Measurements from ENCODE around the gene GDF10. TPM values are rescaled to one million over a fixed set of nuclear protein-coding genes. Genes with fewer than 3 reads are reported as not detected.
A peak's percentile ranks its signal among the peaks of the same experiment; 100 is the strongest.

The GDF10 gene
- total RNA-seq, 1 donor from 2014 or later = 6.5 TPM

- DNase-seq (ENCODE audit: low spot score in 2 of 2) (no peak), FAIRE-seq (no peak)
Observed at GRCh38 chr10:47349516-47349915, 49.5 kb downstream of the GDF10 start.

- no peak for DNase-seq (ENCODE audit: low spot score in 2 of 2)
- FAIRE-seq = no peak
Observed at GRCh38 chr10:47349941-47350371, 50.0 kb downstream of the GDF10 start.

- FAIRE-seq = no peak
- no peak for DNase-seq (ENCODE audit: low spot score in 2 of 2)
Observed at GRCh38 chr10:47350671-47351640, 51.0 kb downstream of the GDF10 start.

- no peak for FAIRE-seq
- DNase-seq (ENCODE audit: low spot score in 2 of 2) = no peak
Observed at GRCh38 chr10:47351899-47352815, 52.2 kb downstream of the GDF10 start.

- FAIRE-seq = no peak
- no peak for DNase-seq (ENCODE audit: low spot score in 2 of 2)
Observed at GRCh38 chr10:47353351-47353750, 53.4 kb downstream of the GDF10 start.

GRCh38 chr10:47354165-47354564 lies 54.2 kb downstream of the GDF10 start:
- no peak for DNase-seq (ENCODE audit: low spot score in 2 of 2)
- no peak for FAIRE-seq

DNA sequence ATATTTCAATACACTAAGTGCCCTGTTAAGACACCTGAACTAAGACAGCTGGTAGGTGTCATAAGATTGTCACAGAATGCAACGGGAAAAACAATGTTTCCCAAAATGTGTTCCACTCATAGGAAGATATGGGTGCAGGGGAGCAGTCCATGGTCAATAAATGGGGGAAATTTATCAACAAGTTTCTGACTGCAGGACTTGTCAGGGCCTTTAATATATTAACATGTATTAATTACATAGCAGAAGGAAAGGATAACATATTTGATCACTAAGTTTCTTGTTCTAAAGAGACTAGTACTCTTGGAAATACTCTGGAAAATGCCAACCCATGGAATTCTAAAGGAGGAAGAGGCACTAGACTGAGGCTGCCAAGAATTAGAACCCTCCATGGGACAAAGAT lies 54.9 kb downstream of the GDF10 start:
- no peak for DNase-seq (ENCODE audit: low spot score in 2 of 2)
- no peak for FAIRE-seq

DNA sequence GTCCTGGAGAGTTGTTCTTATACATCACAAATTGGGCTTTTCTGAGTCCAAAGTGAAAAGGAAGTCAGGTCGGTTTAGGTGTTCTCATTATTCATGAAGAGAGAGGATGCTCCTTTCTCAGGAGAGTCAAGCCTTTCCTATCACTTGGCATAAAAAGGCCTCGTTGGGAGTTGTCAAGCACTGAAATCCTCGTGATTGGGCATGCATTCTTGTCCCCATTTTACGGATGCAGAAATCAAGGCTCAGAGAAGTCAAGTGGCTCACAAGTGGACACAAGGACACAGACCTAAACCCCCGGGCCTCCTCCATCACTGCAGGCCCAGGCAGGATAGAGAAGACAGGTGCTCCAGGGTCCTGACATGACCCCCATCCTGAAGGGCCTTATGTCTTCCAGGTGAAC lies 56.7 kb downstream of the GDF10 start:
- FAIRE-seq (no peak), DNase-seq (ENCODE audit: low spot score in 2 of 2) (no peak)

- no peak for DNase-seq (ENCODE audit: low spot score in 2 of 2)
- FAIRE-seq = no peak
Observed at GRCh38 chr10:47357131-47357582, 57.2 kb downstream of the GDF10 start.

- DNase-seq (ENCODE audit: low spot score in 2 of 2) (no peak), FAIRE-seq (no peak)
Observed at GRCh38 chr10:47357911-47358310, 57.9 kb downstream of the GDF10 start.

DNA sequence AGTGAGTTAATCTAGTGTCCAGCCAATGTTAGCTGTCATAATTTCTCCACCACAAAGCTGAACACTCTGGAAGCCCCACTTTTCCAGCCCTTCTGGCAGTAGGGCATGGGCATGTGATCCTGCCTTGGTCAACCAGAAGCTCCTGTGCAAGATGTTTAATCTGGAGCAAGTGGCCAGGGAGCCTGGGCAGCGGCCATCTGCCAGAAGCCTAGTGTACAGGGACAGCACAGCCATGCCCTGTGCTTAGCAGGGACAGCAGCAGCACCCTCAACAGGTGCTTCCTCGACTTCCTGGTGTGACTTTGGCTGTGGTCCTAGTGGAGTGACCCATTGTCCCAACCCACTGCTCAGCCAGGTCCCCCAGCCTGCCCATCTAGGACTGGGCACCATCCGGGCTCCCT lies 58.5 kb downstream of the GDF10 start:
- no peak for DNase-seq (ENCODE audit: low spot score in 2 of 2)
- no peak for FAIRE-seq

GRCh38 chr10:47359101-47359500 lies 59.1 kb downstream of the GDF10 start:
- FAIRE-seq (no peak), DNase-seq (ENCODE audit: low spot score in 2 of 2) (no peak)

- FAIRE-seq (no peak), DNase-seq (ENCODE audit: low spot score in 2 of 2) (no peak)
Observed at GRCh38 chr10:47359626-47360418, 59.8 kb downstream of the GDF10 start.

- FAIRE-seq (no peak), DNase-seq (ENCODE audit: low spot score in 2 of 2) (no peak)
Observed at GRCh38 chr10:47360419-47361040, 60.5 kb downstream of the GDF10 start.

GRCh38 chr10:47361293-47361692 lies 61.3 kb downstream of the GDF10 start:
- FAIRE-seq (no peak), DNase-seq (ENCODE audit: low spot score in 2 of 2) (peak; percentile 39 to 51)

DNA sequence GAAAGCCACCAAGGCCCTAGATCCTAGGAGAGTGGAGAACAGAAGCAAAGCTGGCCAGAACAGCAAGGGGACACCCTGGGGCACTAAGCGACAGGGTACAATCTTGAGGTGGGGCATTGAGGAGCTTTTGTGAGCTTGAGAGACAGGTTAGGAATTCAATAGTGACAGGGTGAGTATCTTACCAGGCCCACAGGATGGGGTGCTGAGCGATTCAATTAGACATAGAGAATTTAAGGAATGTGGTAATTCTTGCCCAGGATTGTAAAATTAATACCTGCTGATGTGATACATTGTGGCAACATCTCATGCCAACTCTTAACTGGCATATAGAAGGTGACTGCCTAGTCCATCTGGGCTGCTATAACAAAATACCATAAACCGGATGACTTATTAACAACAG lies 62.2 kb downstream of the GDF10 start:
- DNase-seq (ENCODE audit: low spot score in 2 of 2) (no peak), FAIRE-seq (no peak)
